ENCODE measurements around the gene PRRC2A.

The PRRC2A gene

GRCh38 chr6:31607317-31607716 lies 13.2 kb upstream of the PRRC2A start:
- Histone ChIP-seq H3K27ac (ENCODE audit: extremely low read depth, low read depth, low read length) (no peak overlapping the region), H3K4me1 (ENCODE audit: control insufficient read depth, insufficient read depth, low read length) (peaks cover 7% of the 10 kb centered on the region; the same call in 1 of the 2 replicates), H3K36me3 (ENCODE audit: control insufficient read depth in 2 of 2, insufficient read depth in 1 of 2, low read length in 2 of 2) (no peaks in the 10 kb centered on the region), H3K9me3 (ENCODE audit: control insufficient read depth, insufficient read depth, low read depth, low read length) (no peaks in the 10 kb centered on the region), H3K4me3 (ENCODE audit: low read depth, low read length) (no peak overlapping the region)
- ChIA-PET POLR2A (interaction anchor here (0.7 kb wide), 2 partner anchors 9 to 79 kb away, joined by 3 read pairs; no protein-coding TSS in a partner anchor), CTCF (interaction anchor here (0.5 to 7.8 kb wide), 6 partner anchors 10 to 1015 kb away, joined by 3 to 113 read pairs (median 5); no protein-coding TSS in a partner anchor)
- TF ChIP-seq ZNF830 (tag by site-specific recombination; IDR thresholded peaks at IDR 0.05; ENCODE audit: low read depth): no peak
- TF ChIP-seq ZNF777 (tag by site-specific recombination; IDR thresholded peaks at IDR 0.05; ENCODE audit: borderline replicate concordance): no peak

- H3K9me3 ChIP-seq (ENCODE audit: control insufficient read depth, insufficient read depth, low read depth, low read length): no peaks in the 10 kb centered on the region
- ChIA-PET POLR2A (interaction anchor here (0.6 to 1.5 kb wide), 8 partner anchors 13 to 403 kb away, joined by 3 to 5 read pairs (median 4); partner anchors contain the start of gene C6orf47), CTCF (interaction anchor here (0.6 to 7.8 kb wide), 10 partner anchors 12 to 480 kb away, joined by 3 to 113 read pairs (median 4); partner anchors contain the start of genes ATP6V1G2 and NCR3)
- no peaks in the 10 kb centered on the region for H3K36me3 ChIP-seq (ENCODE audit: control insufficient read depth in 2 of 2, insufficient read depth in 1 of 2, low read length in 2 of 2)
- H3K4me1 ChIP-seq (ENCODE audit: control insufficient read depth, insufficient read depth, low read length): peaks cover 7% of the 10 kb centered on the region; the same call in 1 of the 2 replicates
- peak overlapping the region; percentile 11 for H3K27ac ChIP-seq (ENCODE audit: extremely low read depth, low read depth, low read length)
- no peak overlapping the region for H3K4me3 ChIP-seq (ENCODE audit: low read depth, low read length)
- TF ChIP-seq ZNF529 (tag by site-specific recombination; IDR thresholded peaks at IDR 0.05; ENCODE audit: insufficient replicate concordance) (no peak), ZBTB21 (tag by site-specific recombination; IDR thresholded peaks at IDR 0.05) (peak; percentile 60; the same call in 1 of the 2 replicates), ZNF19 (tag by site-specific recombination; IDR thresholded peaks at IDR 0.05; ENCODE audit: low read depth) (no peak), ZNF521 (tag by site-specific recombination; IDR thresholded peaks at IDR 0.05) (no peak), ZSCAN4 (tag by site-specific recombination; IDR thresholded peaks at IDR 0.05) (peak; percentile 88), ZNF335 (tag by site-specific recombination; conservative IDR thresholded peaks at IDR 0.05) (0 out of 2 replicates have a peak, but pooled peaks have one; percentile 54), ZNF302 (tag by site-specific recombination; IDR thresholded peaks at IDR 0.05; ENCODE audit: low read depth) (0 out of 2 replicates have a peak, but pooled peaks have one; percentile 59), ZNF692 (tag by site-specific recombination; IDR thresholded peaks at IDR 0.05) (peak; percentile 64; the same call in 1 of the 2 replicates), ZNF398 (tag by site-specific recombination; IDR thresholded peaks at IDR 0.05) (peak; percentile 53), ZNF23 (tag by site-specific recombination; IDR thresholded peaks at IDR 0.05; ENCODE audit: borderline replicate concordance) (no peak), ZNF600 (tag by site-specific recombination; IDR thresholded peaks at IDR 0.05) (peak; percentile 11; the same call in 1 of the 2 replicates), ZFP3 (tag by site-specific recombination; IDR thresholded peaks at IDR 0.05; ENCODE audit: low read depth) (no peak), REPIN1 (tag by site-specific recombination; IDR thresholded peaks at IDR 0.05; ENCODE audit: low read depth) (peak; percentile 61; the same call in 1 of the 2 replicates), ZNF121 (tag by site-specific recombination; IDR thresholded peaks at IDR 0.05) (0 out of 2 replicates have a peak, but pooled peaks have one; percentile 10), ZNF561 (tag by site-specific recombination; IDR thresholded peaks at IDR 0.05; ENCODE audit: borderline replicate concordance) (0 out of 2 replicates have a peak, but pooled peaks have one; percentile 39), ZSCAN18 (tag by site-specific recombination; IDR thresholded peaks at IDR 0.05) (no peak), ZBTB17 (tag by site-specific recombination; IDR thresholded peaks at IDR 0.05) (0 out of 2 replicates have a peak, but pooled peaks have one; percentile 28), ZBTB48 (tag by site-specific recombination; IDR thresholded peaks at IDR 0.05) (peak; percentile 87), ZNF274 (IDR thresholded peaks at IDR 0.05; ENCODE audit: low read length) (no peak), ZNF274 (tag by site-specific recombination; IDR thresholded peaks at IDR 0.05; ENCODE audit: borderline replicate concordance) (no peak), ZNF843 (tag by site-specific recombination; IDR thresholded peaks at IDR 0.05) (0 out of 2 replicates have a peak, but pooled peaks have one; percentile 20), ZNF324 (tag by site-specific recombination; IDR thresholded peaks at IDR 0.05) (no peak), OSR2 (tag by site-specific recombination; IDR thresholded peaks at IDR 0.05) (0 out of 2 replicates have a peak, but pooled peaks have one; percentile 9), ZNF747 (tag by site-specific recombination; IDR thresholded peaks at IDR 0.05) (no peak), ZNF549 (tag by site-specific recombination; IDR thresholded peaks at IDR 0.05) (no peak)
Observed at GRCh38 chr6:31609519-31610406, 10.8 kb upstream of the PRRC2A start.
